ENCODE results near the gene UBE2D3.

GRCh38 chr4:102817021-102817605 lies 10.2 kb downstream of the UBE2D3 start:
- TF ChIP-seq EZH2 (IDR thresholded peaks at IDR 0.05): no peak
- no peak for TF ChIP-seq POLR2AphosphoS5 (IDR thresholded peaks at IDR 0.05; ENCODE audit: borderline replicate concordance, low read depth, low read length)
- no peak for TF ChIP-seq FOXP2 (optimal IDR thresholded peaks at IDR 0.05; ENCODE audit: control extremely low read depth, extremely low read length, insufficient read depth)
